Endodermal cell (in vitro differentiated cells): ENCODE data around the gene MAP3K5. TPM values are rescaled to one million over a fixed set of nuclear protein-coding genes. Genes with fewer than 3 reads are reported as not detected.
A peak's percentile ranks its signal among the peaks of the same experiment; 100 is the strongest.

Experiments
- DNase-seq: peaks from one replicate; pipeline ENCODE4 v3.0.0-alpha.2; 2017
- H3K27ac ChIP-seq: 2 replicates; pipeline ENCODE4 v1.5.1; 2013; ENCODE audit warnings: mild to moderate bottlenecking, low read depth, low read length, moderate library complexity
- H3K27me3 ChIP-seq: 2 replicates; pipeline ENCODE4 v1.6.1; 2013; ENCODE audit warnings: mild to moderate bottlenecking, low read length, moderate library complexity; ENCODE audit not compliant: insufficient read depth, control insufficient read depth, poor library complexity, severe bottlenecking
- H3K36me3 ChIP-seq: 2 replicates; pipeline ENCODE4 v1.7.0; 2013; ENCODE audit warnings: mild to moderate bottlenecking, low read length, moderate library complexity; ENCODE audit not compliant: control insufficient read depth, insufficient read depth
- H3K4me1 ChIP-seq: one replicate; pipeline ENCODE4 v1.7.0; 2013; ENCODE audit warnings: low read length; ENCODE audit not compliant: control insufficient read depth, insufficient read depth
- H3K4me3 ChIP-seq: 2 replicates; pipeline ENCODE4 v1.5.1; 2013; ENCODE audit warnings: mild to moderate bottlenecking, low read length, moderate library complexity
- H3K9ac ChIP-seq: 2 replicates; pipeline ENCODE4 v1.6.1; 2013; ENCODE audit warnings: mild to moderate bottlenecking, low read length, moderate library complexity; ENCODE audit not compliant: poor library complexity, severe bottlenecking; ENCODE audit errors: extremely low read depth
- H3K9me3 ChIP-seq: 2 replicates; pipeline ENCODE4 v1.6.1; 2013; ENCODE audit warnings: mild to moderate bottlenecking, low read length, moderate library complexity; ENCODE audit not compliant: control insufficient read depth
- H3K27ac Mint-ChIP-seq: 2 replicates; pipeline ENCODE4 v1.8.0; 2020; ENCODE audit warnings: mixed read lengths
- H3K27me3 Mint-ChIP-seq: 2 replicates; pipeline ENCODE4 v1.8.0; 2021; ENCODE audit warnings: mild to moderate bottlenecking, mixed read lengths; ENCODE audit not compliant: insufficient read depth
- H3K36me3 Mint-ChIP-seq: 2 replicates; pipeline ENCODE4 v1.8.0; 2020; ENCODE audit warnings: low read depth, mixed read lengths
- H3K4me1 Mint-ChIP-seq: 2 replicates; pipeline ENCODE4 v1.8.0; 2020; ENCODE audit warnings: mixed read lengths
- H3K4me3 Mint-ChIP-seq: 2 replicates; pipeline ENCODE4 v1.8.0; 2020; ENCODE audit warnings: mild to moderate bottlenecking, moderate library complexity, mixed read lengths
- H3K9me3 Mint-ChIP-seq: 2 replicates; pipeline ENCODE4 v1.8.0; 2020; ENCODE audit warnings: mild to moderate bottlenecking, mixed read lengths
- WGBS, 2 experiments: methylation state at CpG; one replicate each; pipeline versions ENCODE4 v1.1.5 to v1.1.7; 2013; ENCODE audit warnings: missing lambda C conversion rate in 2 of 2, mixed read lengths in 1 of 2; ENCODE audit not compliant: insufficient coverage in 1 of 2, insufficient read length in 1 of 2; 5-methylcytosine and 5-hydroxymethylcytosine counted together
- total RNA-seq, 2 donors: library from RNA; stranded (reverse); fragmentation: NEBNext Ultra II Directional in 1 of 2; extraction: Animal tissue kit (Norgen Biotek cat#: 25700) in 1 of 2; gene quantifications; 2 replicates in 1 of 2; 3 replicates in 1 of 2; pipeline ENCODE4 v1.2.1, GENCODE V29; 2021
- TF ChIP-seq, protein P1 (sequence below): fragments of 200-600 bp; sonication (generic); conservative IDR thresholded peaks from 2 replicates; pipeline ENCODE4 v1.5.0; 2021; ENCODE audit warnings: antibody characterized with exemption, mild to moderate bottlenecking

Gene MAP3K5
- total RNA-seq, 2 donors from 2014 or later = 1.6 to 3.4 TPM

DNA sequence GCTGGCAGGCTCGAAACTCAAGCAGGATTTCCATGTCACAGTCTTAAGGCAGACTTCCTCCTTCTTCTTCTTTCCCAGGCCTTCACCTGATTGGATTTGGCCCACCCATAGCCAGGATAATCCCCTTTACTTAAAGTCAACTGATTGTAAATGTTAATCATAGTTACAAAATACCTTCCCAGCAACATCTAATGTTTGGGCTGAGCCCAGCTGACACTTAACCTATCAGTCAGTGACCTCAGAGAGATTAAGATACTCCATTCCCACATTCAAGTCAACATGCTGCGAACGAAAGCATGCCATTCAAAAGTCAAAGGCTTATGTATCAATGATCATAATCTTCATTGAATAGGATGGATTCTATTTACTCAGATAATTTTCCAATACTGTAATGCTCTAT is 258.0 kb downstream of the MAP3K5 start:
- Mint-ChIP-seq H3K4me3 (no peak overlapping the region), H3K27me3 (no peaks in the 10 kb centered on the region), H3K27ac (peak overlapping the region; percentile 63), H3K9me3 (no peaks in the 10 kb centered on the region), H3K36me3 (peaks cover 5% of the 10 kb centered on the region), H3K4me1 (peaks cover 35% of the 10 kb centered on the region)
- Histone ChIP-seq H3K9me3 (no peaks in the 10 kb centered on the region), H3K9ac (no peak overlapping the region), H3K27ac (no peak overlapping the region), H3K4me3 (no peak overlapping the region), H3K27me3 (no peaks in the 10 kb centered on the region), H3K36me3 (no peaks in the 10 kb centered on the region), H3K4me1 (peaks cover 8% of the 10 kb centered on the region)
- DNase-seq = peak; percentile 61
- TF ChIP-seq, protein P1, sequence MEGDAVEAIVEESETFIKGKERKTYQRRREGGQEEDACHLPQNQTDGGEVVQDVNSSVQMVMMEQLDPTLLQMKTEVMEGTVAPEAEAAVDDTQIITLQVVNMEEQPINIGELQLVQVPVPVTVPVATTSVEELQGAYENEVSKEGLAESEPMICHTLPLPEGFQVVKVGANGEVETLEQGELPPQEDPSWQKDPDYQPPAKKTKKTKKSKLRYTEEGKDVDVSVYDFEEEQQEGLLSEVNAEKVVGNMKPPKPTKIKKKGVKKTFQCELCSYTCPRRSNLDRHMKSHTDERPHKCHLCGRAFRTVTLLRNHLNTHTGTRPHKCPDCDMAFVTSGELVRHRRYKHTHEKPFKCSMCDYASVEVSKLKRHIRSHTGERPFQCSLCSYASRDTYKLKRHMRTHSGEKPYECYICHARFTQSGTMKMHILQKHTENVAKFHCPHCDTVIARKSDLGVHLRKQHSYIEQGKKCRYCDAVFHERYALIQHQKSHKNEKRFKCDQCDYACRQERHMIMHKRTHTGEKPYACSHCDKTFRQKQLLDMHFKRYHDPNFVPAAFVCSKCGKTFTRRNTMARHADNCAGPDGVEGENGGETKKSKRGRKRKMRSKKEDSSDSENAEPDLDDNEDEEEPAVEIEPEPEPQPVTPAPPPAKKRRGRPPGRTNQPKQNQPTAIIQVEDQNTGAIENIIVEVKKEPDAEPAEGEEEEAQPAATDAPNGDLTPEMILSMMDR = no peak
- 60 to 80% methylated on average over 1 to 3 of the region's 3 CpGs for WGBS, 2 experiments

- Mint-ChIP-seq H3K27me3 (no peaks in the 10 kb centered on the region), H3K4me1 (peaks cover 39% of the 10 kb centered on the region), H3K36me3 (peaks cover 5% of the 10 kb centered on the region), H3K9me3 (no peaks in the 10 kb centered on the region), H3K27ac (no peak overlapping the region), H3K4me3 (no peak overlapping the region)
- Histone ChIP-seq H3K27me3 (no peaks in the 10 kb centered on the region), H3K36me3 (no peaks in the 10 kb centered on the region), H3K9ac (no peak overlapping the region), H3K4me3 (no peak overlapping the region), H3K4me1 (peaks cover 8% of the 10 kb centered on the region), H3K27ac (no peak overlapping the region), H3K9me3 (no peaks in the 10 kb centered on the region)
- DNase-seq = no peak
- WGBS, 2 experiments = 82 to 86% methylated on average over 5 of the region's 5 CpGs
- TF ChIP-seq, protein P1 = no peak
Observed at GRCh38 chr6:136533487-136533886, 258.8 kb downstream of the MAP3K5 start.

- H3K4me3 Mint-ChIP-seq = no peak overlapping the region
- H3K27me3 Mint-ChIP-seq = no peaks in the 10 kb centered on the region
- TF ChIP-seq, protein P1 = no peak
- no peak overlapping the region for H3K27ac Mint-ChIP-seq
- Histone ChIP-seq H3K27ac (no peak overlapping the region), H3K4me3 (no peak overlapping the region), H3K4me1 (peaks cover 12% of the 10 kb centered on the region), H3K27me3 (no peaks in the 10 kb centered on the region), H3K9me3 (no peaks in the 10 kb centered on the region), H3K9ac (no peak overlapping the region), H3K36me3 (no peaks in the 10 kb centered on the region)
- H3K36me3 Mint-ChIP-seq = peaks cover 5% of the 10 kb centered on the region
- H3K4me1 Mint-ChIP-seq = peaks cover 51% of the 10 kb centered on the region
- 95 to 98% methylated on average over 3 to 6 of the region's 6 CpGs for WGBS, 2 experiments
- DNase-seq = no peak
- H3K9me3 Mint-ChIP-seq = no peaks in the 10 kb centered on the region
Observed at GRCh38 chr6:136532030-136532429, 260.2 kb downstream of the MAP3K5 start.
